ENCODE results near the gene CLMN. TPM values are rescaled to one million over a fixed set of nuclear protein-coding genes. Genes with fewer than 3 reads are reported as not detected.

CLMN gene
- total and polyA plus RNA-seq, 2 of the 13 experiments (the other 11 are each of a cell fraction or from before 2014, with no cell fraction given): 15.1 to 16.7 TPM

DNA sequence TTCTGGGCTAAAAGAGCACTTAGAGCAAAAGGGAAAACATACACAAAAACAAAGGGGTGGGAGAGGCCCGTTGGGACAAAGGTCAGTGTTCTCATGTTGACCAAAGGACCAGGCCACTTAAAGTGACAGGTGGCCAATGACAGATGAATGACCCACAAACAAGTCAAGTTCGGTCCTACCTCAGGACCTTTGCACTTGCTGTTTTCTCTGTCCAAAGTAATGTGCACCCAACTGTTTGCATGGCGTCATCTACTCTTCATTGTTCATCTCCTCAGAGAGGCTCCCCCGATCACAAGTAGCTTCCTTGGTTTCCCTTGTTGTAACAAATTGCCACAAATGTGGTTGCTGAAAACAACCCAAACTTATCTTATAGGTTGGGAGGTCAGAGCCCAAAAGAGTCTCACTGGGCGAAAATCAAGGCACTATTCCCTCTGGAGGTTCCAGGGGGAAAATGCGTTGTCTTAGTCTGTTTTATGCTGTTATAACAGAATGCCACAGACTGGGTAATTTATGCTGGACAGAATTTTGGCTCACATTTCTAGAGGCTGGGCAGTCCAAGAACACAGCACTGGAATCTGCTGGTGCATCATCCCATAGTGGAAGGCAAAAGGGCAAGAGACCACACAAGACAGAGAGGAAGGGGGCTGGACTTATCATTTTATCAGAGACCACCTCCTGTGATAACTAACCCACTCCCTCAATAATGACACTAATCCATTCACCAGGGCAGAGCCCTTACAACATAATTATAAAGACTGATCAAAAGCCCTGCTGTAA is 23.9 kb downstream of the CLMN start:
- Histone ChIP-seq H2AFZ (ENCODE audit: low read length) (no peak overlapping the region), H3K4me2 (ENCODE audit: low read depth, low read length) (peak overlapping the region; percentile 80), H3K4me1 (ENCODE audit: insufficient read depth, low read length) (peaks cover 85% of the 10 kb centered on the region), H3K9ac (ENCODE audit: insufficient read depth, low read depth, low read length) (peak overlapping the region; percentile 52; the same call in 1 of the 2 replicates), H3K79me2 (ENCODE audit: insufficient read depth, low read length) (peaks cover 10% of the 10 kb centered on the region), H4K20me1 (ENCODE audit: insufficient read depth, low read length) (no peaks in the 10 kb centered on the region), H3K9me3 (ENCODE audit: low read length) (no peaks in the 10 kb centered on the region), H3K4me3 (replicated peaks in 1 of 3; ENCODE audit: insufficient read depth in 1 of 3, low read depth in 2 of 3, low read length in 3 of 3) (peak overlapping the region in 2 of 3 experiments; percentile 2 to 55; a peak in 2 of 6 replicates), H3K36me3 (replicated peaks in 1 of 2; ENCODE audit: control insufficient read depth in 1 of 2, insufficient read depth in 2 of 2, low read length in 2 of 2) (no peaks in the 10 kb centered on the region), H3K27me3 (ENCODE audit: control insufficient read depth in 1 of 2, insufficient read depth in 2 of 2, low read length in 2 of 2) (no peaks in the 10 kb centered on the region), H3K27ac (ENCODE audit: extremely low read length, insufficient read depth, low read length) (peak overlapping the region; percentile 73)
- in situ Hi-C loops (cut with HindIII; ENCODE audit: extremely low pct_ligation_motif_present, low pct_unique_long_range_greater_than_20kb) (no loop called here), intact Hi-C loops (cut with micrococcal nuclease; ENCODE audit: unreplicated experiment) (no loop called here)
- peak; percentile 93 for FAIRE-seq
- CTCF ChIA-PET (ENCODE audit: low intra/inter-chr PET ratio, low total read pairs): no interaction called here
- peak; percentile 86 for DNase-seq (ENCODE audit: low spot score)
- no TSS peak for BruUV-seq (replicated peaks)
- 40% methylated on average over 6 of the region's 6 CpGs for WGBS (ENCODE audit: low lambda C conversion rate)
- POLR2A ChIA-PET: interaction anchor here (0.9 to 1.3 kb wide), 5 partner anchors 19 to 138 kb away, joined by 3 to 6 read pairs (median 3); no protein-coding TSS in a partner anchor
- ATAC-seq: peak; percentile 62
- TF ChIP-seq CBX5 (CRISPR knock-in tag; IDR thresholded peaks at IDR 0.05; ENCODE audit: borderline replicate concordance): 0 out of 2 replicates have a peak, but pooled peaks have one; percentile 46
- TF ChIP-seq ZNF564 (CRISPR knock-in tag; IDR thresholded peaks at IDR 0.05): peak; percentile 99
- TF ChIP-seq FOXJ3 (CRISPR knock-in tag; IDR thresholded peaks at IDR 0.05; ENCODE audit: borderline replicate concordance): no peak; the same call in 1 of the 2 replicates
- peak; percentile 100 for TF ChIP-seq ZMYM3 (CRISPR knock-in tag; IDR thresholded peaks at IDR 0.05)
- TF ChIP-seq, protein P1, sequence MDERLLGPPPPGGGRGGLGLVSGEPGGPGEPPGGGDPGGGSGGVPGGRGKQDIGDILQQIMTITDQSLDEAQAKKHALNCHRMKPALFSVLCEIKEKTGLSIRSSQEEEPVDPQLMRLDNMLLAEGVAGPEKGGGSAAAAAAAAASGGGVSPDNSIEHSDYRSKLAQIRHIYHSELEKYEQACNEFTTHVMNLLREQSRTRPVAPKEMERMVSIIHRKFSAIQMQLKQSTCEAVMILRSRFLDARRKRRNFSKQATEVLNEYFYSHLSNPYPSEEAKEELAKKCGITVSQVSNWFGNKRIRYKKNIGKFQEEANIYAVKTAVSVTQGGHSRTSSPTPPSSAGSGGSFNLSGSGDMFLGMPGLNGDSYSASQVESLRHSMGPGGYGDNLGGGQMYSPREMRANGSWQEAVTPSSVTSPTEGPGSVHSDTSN (CRISPR knock-in tag; IDR thresholded peaks at IDR 0.05): peak; percentile 64; the same call in 1 of the 2 replicates
- TF ChIP-seq ZNF232 (CRISPR knock-in tag; IDR thresholded peaks at IDR 0.05; ENCODE audit: borderline replicate concordance): peak; percentile 70; the same call in 1 of the 2 replicates
- peak; percentile 74 for TF ChIP-seq NR2C2 (CRISPR knock-in tag; IDR thresholded peaks at IDR 0.05; ENCODE audit: borderline replicate concordance)
- peak; percentile 84; the same call in 1 of the 2 replicates for TF ChIP-seq ZNF746 (CRISPR knock-in tag; IDR thresholded peaks at IDR 0.05)
- TF ChIP-seq ZNF3 (CRISPR knock-in tag; IDR thresholded peaks at IDR 0.05): peak; percentile 94
- TF ChIP-seq, protein P2, sequence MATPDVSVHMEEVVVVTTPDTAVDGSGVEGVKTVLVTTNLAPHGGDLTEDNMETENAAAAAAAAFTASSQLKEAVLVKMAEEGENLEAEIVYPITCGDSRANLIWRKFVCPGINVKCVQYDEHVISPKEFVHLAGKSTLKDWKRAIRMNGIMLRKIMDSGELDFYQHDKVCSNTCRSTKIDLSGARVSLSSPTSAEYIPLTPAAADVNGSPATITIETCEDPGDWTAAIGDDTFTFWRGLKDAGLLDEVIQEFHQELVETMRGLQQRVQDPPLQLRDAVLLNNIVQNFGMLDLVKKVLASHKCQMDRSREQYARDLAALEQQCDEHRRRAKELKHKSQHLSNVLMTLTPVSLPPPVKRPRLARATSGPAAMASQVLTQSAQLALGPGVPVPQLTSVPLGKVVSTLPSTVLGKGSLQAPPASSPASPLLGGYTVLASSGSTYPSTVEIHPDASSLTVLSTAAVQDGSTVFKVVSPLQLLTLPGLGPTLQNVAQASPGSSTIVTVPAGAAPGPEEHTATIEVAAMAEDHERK (CRISPR knock-in tag; IDR thresholded peaks at IDR 0.05; ENCODE audit: low read depth): no peak
- peak; percentile 59; the same call in 1 of the 2 replicates for TF ChIP-seq IRF2 (CRISPR knock-in tag; IDR thresholded peaks at IDR 0.05)
- peak; percentile 5 for TF ChIP-seq ASH2L (IDR thresholded peaks at IDR 0.05; ENCODE audit: insufficient read length, low read depth, low read length)
- TF ChIP-seq MED1 (CRISPR knock-in tag; IDR thresholded peaks at IDR 0.05): peak; percentile 83
- no peak for TF ChIP-seq TOPORS (CRISPR knock-in tag; IDR thresholded peaks at IDR 0.05)
- 0 out of 2 replicates have a peak, but pooled peaks have one; percentile 3 for TF ChIP-seq MEF2D (CRISPR knock-in tag; IDR thresholded peaks at IDR 0.05)
- TF ChIP-seq ZFX (CRISPR knock-in tag; IDR thresholded peaks at IDR 0.05; ENCODE audit: low read depth): peak; percentile 56
- peak; percentile 50 for TF ChIP-seq SKI (IDR thresholded peaks at IDR 0.05; ENCODE audit: partially characterized antibody)
- peak; percentile 45; the same call in 1 of the 2 replicates for TF ChIP-seq SPEN (CRISPR knock-in tag; IDR thresholded peaks at IDR 0.05; ENCODE audit: low read depth)
- TF ChIP-seq ZNF556 (CRISPR knock-in tag; IDR thresholded peaks at IDR 0.05; ENCODE audit: borderline replicate concordance): peak; percentile 61; the same call in 1 of the 2 replicates
- TF ChIP-seq DPF2 (CRISPR knock-in tag; IDR thresholded peaks at IDR 0.05; ENCODE audit: borderline replicate concordance, low read depth): peak; percentile 57; the same call in 1 of the 2 replicates

All from HepG2 (cell line).